HG03520 (cell line): ENCODE results near the gene TWNK.
"Not testable (repeated sequence)": the region's sequence is repeated elsewhere in the genome, so short reads cannot be mapped to it uniquely, and the experiment has no call there.

Source experiments
- ATAC-seq: cut with Tn5 transposase; IDR thresholded peaks from one replicate; pipeline ENCODE4 v1.9.1; 2021; ENCODE audit warnings: mild to moderate bottlenecking, moderate library complexity; ENCODE audit not compliant: unreplicated experiment

The TWNK gene

GRCh38 chr10:100972904-100973535 lies 14.3 kb upstream of the TWNK start:
- ATAC-seq, result no peak

- ATAC-seq, result not testable (repeated sequence)
Measured at GRCh38 chr10:100975397-100975796, 11.9 kb upstream of the TWNK start.

GRCh38 chr10:100976906-100977305 lies 10.4 kb upstream of the TWNK start:
- ATAC-seq, result no peak

GRCh38 chr10:100977436-100977835 lies 9.9 kb upstream of the TWNK start:
- ATAC-seq, result no peak

GRCh38 chr10:100978121-100978900 lies 9.0 kb upstream of the TWNK start:
- ATAC-seq, result no peak

- no peak for ATAC-seq
Measured at GRCh38 chr10:100978901-100979195, 8.5 kb upstream of the TWNK start.

GRCh38 chr10:100979791-100980272 lies 7.5 kb upstream of the TWNK start:
- ATAC-seq, result no peak

- no peak for ATAC-seq
Measured at GRCh38 chr10:100980311-100980710, 7.0 kb upstream of the TWNK start.

- no peak for ATAC-seq
Measured at GRCh38 chr10:100980711-100981110, 6.6 kb upstream of the TWNK start.

- ATAC-seq, result no peak
Measured at GRCh38 chr10:100981178-100981772, 6.1 kb upstream of the TWNK start.

GRCh38 chr10:100982916-100983830 lies 4.2 kb upstream of the TWNK start:
- no peak for ATAC-seq

GRCh38 chr10:100983868-100984671 lies 3.3 kb upstream of the TWNK start:
- no peak for ATAC-seq

GRCh38 chr10:100984672-100985177 lies 2.6 kb upstream of the TWNK start:
- no peak for ATAC-seq

GRCh38 chr10:100985336-100985735 lies 2.0 kb upstream of the TWNK start:
- ATAC-seq, result no peak

GRCh38 chr10:100986623-100986951 lies 756 bp upstream of the TWNK start:
- ATAC-seq, result no peak

GRCh38 chr10:100987685-100988049 lies 324 bp downstream of the TWNK start:
- no peak for ATAC-seq

- ATAC-seq, result no peak
Measured at GRCh38 chr10:100988166-100988565, 823 bp downstream of the TWNK start.

GRCh38 chr10:100989088-100989487 lies 1.7 kb downstream of the TWNK start:
- no peak for ATAC-seq

- ATAC-seq, result no peak
Measured at GRCh38 chr10:100993986-100994708, 6.8 kb downstream of the TWNK start.

- no peak for ATAC-seq
Measured at GRCh38 chr10:100995181-100995580, 7.8 kb downstream of the TWNK start.
